Activated CD4-positive, alpha-beta T cell treated with anti-CD3 and anti-CD28 coated beads for 48 hours (primary cell): ENCODE data around the gene CYP2W1.
"Not testable (repeated sequence)": the region's sequence is repeated elsewhere in the genome, so short reads cannot be mapped to it uniquely, and the experiment has no call there.

Experiments
- DNase-seq: peaks from one replicate; pipeline ENCODE4 v3.0.0-alpha.2; 2020

The CYP2W1 gene

GRCh38 chr7:999941-1000935 is 17.3 kb downstream of the CYP2W1 start:
- DNase-seq, result no peak

- not testable (repeated sequence) for DNase-seq
Measured at GRCh38 chr7:1001069-1001770, 18.2 kb downstream of the CYP2W1 start.

- not testable (repeated sequence) for DNase-seq
Measured at GRCh38 chr7:1002026-1002425, 19.0 kb downstream of the CYP2W1 start.

GRCh38 chr7:1002445-1002844 is 19.5 kb downstream of the CYP2W1 start:
- DNase-seq, result not testable (repeated sequence)

- no peak for DNase-seq
Measured at GRCh38 chr7:1004018-1004852, 21.3 kb downstream of the CYP2W1 start.

- no peak for DNase-seq
Measured at GRCh38 chr7:1005303-1005702, 22.3 kb downstream of the CYP2W1 start.

- no peak for DNase-seq
Measured at GRCh38 chr7:1007901-1008300, 24.9 kb downstream of the CYP2W1 start.

GRCh38 chr7:1008733-1009363 is 25.9 kb downstream of the CYP2W1 start:
- DNase-seq, result no peak

- DNase-seq, result no peak
Measured at GRCh38 chr7:1009747-1010146, 26.8 kb downstream of the CYP2W1 start.

- DNase-seq, result no peak
Measured at GRCh38 chr7:1010226-1010625, 27.2 kb downstream of the CYP2W1 start.

- no peak for DNase-seq
Measured at GRCh38 chr7:1011297-1012003, 28.5 kb downstream of the CYP2W1 start.

GRCh38 chr7:1012004-1012715 is 29.2 kb downstream of the CYP2W1 start:
- no peak for DNase-seq

GRCh38 chr7:1012716-1013095 is 29.7 kb downstream of the CYP2W1 start:
- DNase-seq, result no peak

GRCh38 chr7:1013581-1013980 is 30.6 kb downstream of the CYP2W1 start:
- DNase-seq, result no peak

- DNase-seq, result no peak
Measured at GRCh38 chr7:1014681-1015080, 31.7 kb downstream of the CYP2W1 start.

GRCh38 chr7:1015196-1016121 is 32.5 kb downstream of the CYP2W1 start:
- no peak for DNase-seq

GRCh38 chr7:1016577-1017531 is 33.9 kb downstream of the CYP2W1 start:
- DNase-seq, result no peak

GRCh38 chr7:1017586-1018333 is 34.8 kb downstream of the CYP2W1 start:
- no peak for DNase-seq
